T-helper 2 cell treated with Interferon-gamma antibody and Interleukin-4, amounts not matched to agents 5 μg/mL and 100 μg/mL, for 36 hours (primary cell): ENCODE data around the gene PSENEN.
"Not testable (repeated sequence)": the region's sequence is repeated elsewhere in the genome, so short reads cannot be mapped to it uniquely, and the experiment has no call there.

Source experiments
- DNase-seq: peaks from one replicate; pipeline ENCODE4 v3.0.0; 2021; ENCODE audit warnings: low spot score
- H3K27ac Mint-ChIP-seq: one replicate; pipeline ENCODE4 v1.8.0; 2021; ENCODE audit warnings: mild to moderate bottlenecking, mixed read lengths
- H3K27me3 Mint-ChIP-seq: one replicate; pipeline ENCODE4 v1.8.0; 2021; ENCODE audit warnings: low read depth, mixed read lengths
- H3K36me3 Mint-ChIP-seq: one replicate; pipeline ENCODE4 v1.8.0; 2021; ENCODE audit warnings: low read depth, mixed read lengths
- H3K4me1 Mint-ChIP-seq: one replicate; pipeline ENCODE4 v1.8.0; 2021; ENCODE audit warnings: low read depth, mixed read lengths
- H3K4me3 Mint-ChIP-seq: one replicate; pipeline ENCODE4 v1.8.0; 2022; ENCODE audit warnings: mild to moderate bottlenecking, moderate library complexity, mixed read lengths
- H3K9me3 Mint-ChIP-seq: one replicate; pipeline ENCODE4 v1.8.0; 2021; ENCODE audit warnings: mixed read lengths

The PSENEN gene

DNA sequence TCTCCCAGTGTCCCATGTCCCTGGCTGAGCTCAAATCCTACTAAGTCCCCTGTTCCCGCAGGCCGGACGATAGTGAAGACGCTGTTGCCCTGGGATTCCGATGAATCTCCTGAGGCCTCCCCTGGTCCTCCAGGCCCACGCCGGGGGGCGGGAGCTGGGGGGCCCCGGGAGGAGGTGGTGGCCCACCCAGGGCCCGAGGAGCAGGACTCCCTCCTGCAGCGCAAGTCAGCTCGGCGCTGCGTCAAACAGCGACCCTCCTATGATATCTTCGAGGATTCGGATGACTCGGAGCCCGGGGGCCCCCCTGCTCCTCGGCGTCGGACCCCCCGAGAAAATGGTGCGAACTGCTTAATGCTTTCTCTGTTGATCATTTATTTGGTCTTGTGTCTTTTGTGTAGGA is 21.8 kb upstream of the PSENEN start:
- Mint-ChIP-seq H3K9me3 (no peaks in the 10 kb centered on the region), H3K27me3 (no peaks in the 10 kb centered on the region), H3K36me3 (peaks cover 68% of the 10 kb centered on the region), H3K27ac (no peak overlapping the region), H3K4me3 (no peak overlapping the region), H3K4me1 (peaks cover 8% of the 10 kb centered on the region)
- no peak for DNase-seq

DNA sequence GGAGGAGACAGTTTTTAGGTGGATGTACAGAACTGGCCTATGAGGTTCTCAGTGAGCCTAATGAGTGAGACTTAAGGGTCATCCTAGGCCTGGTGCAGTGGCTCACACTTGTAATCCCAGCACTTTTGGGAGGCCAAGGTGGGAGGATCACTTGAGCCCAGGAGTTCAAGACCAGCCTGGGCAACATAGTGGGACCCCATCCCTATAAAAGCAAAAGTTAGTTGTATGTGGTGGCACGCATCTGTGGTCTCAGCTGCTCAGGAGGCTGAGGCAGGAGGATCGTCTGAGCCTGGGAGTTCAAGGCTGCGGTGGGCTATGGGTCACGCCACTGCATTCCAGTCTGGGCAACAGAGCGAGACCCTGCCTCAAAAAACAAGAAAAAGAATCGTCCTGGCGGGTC is 21.3 kb upstream of the PSENEN start:
- not testable (repeated sequence) for H3K9me3 Mint-ChIP-seq, H3K4me3 Mint-ChIP-seq, H3K4me1 Mint-ChIP-seq, H3K27me3 Mint-ChIP-seq, DNase-seq, H3K27ac Mint-ChIP-seq
- peaks cover 68% of the 10 kb centered on the region for H3K36me3 Mint-ChIP-seq

DNA sequence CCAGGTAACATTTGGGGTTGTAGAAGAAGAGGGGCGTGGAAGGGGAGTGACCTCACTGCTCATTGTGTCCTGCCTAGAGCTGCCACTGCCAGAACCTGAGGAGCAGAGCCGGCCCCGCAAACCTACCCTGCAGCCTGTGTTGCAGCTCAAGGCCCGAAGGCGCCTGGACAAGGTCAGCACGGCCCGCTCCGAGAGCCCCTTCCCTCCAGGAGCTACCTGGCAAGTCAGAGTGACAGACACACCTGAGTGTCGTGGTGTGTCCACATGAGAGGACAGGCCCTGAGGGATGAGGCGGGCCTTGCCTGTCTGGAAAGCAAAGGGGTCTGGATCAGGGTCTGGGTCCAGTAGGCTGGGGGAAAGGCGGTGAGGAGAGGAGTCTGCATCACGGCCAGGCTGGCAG is 20.9 kb upstream of the PSENEN start:
- Mint-ChIP-seq H3K36me3 (peaks cover 68% of the 10 kb centered on the region), H3K4me3 (no peak overlapping the region), H3K9me3 (no peaks in the 10 kb centered on the region), H3K27ac (no peak overlapping the region), H3K27me3 (no peaks in the 10 kb centered on the region), H3K4me1 (peaks cover under 1% of the 10 kb centered on the region)
- DNase-seq = no peak

DNA sequence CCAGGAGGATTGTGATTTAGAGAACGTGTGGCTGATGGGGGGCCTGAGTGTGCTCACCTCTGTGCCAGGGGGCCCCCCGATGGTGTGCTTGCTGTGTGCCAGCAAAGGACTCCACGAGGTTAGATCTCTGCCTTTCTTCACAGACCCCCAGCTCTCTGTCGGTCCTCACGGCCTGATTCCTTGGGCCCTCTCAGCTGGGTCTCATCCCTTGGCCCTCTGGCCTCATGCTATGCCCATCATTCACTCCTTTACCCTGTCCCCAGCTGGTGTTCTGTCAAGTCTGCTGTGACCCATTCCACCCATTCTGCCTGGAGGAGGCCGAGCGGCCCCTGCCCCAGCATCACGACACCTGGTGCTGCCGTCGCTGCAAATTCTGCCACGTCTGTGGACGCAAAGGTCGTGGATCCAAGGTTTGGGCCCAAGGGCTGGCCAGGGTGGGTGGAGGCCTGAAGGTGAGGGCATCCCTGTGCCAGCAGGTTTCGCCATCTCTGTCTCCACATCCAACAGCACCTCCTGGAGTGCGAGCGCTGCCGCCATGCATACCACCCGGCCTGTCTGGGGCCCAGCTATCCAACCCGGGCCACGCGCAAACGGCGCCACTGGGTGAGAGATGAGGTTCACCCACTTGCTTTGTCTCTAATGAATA is 20.1 kb upstream of the PSENEN start:
- no peak for DNase-seq
- Mint-ChIP-seq H3K4me1 (no peaks in the 10 kb centered on the region), H3K9me3 (no peaks in the 10 kb centered on the region), H3K4me3 (no peak overlapping the region), H3K36me3 (peaks cover 73% of the 10 kb centered on the region), H3K27me3 (no peaks in the 10 kb centered on the region), H3K27ac (no peak overlapping the region)

DNA sequence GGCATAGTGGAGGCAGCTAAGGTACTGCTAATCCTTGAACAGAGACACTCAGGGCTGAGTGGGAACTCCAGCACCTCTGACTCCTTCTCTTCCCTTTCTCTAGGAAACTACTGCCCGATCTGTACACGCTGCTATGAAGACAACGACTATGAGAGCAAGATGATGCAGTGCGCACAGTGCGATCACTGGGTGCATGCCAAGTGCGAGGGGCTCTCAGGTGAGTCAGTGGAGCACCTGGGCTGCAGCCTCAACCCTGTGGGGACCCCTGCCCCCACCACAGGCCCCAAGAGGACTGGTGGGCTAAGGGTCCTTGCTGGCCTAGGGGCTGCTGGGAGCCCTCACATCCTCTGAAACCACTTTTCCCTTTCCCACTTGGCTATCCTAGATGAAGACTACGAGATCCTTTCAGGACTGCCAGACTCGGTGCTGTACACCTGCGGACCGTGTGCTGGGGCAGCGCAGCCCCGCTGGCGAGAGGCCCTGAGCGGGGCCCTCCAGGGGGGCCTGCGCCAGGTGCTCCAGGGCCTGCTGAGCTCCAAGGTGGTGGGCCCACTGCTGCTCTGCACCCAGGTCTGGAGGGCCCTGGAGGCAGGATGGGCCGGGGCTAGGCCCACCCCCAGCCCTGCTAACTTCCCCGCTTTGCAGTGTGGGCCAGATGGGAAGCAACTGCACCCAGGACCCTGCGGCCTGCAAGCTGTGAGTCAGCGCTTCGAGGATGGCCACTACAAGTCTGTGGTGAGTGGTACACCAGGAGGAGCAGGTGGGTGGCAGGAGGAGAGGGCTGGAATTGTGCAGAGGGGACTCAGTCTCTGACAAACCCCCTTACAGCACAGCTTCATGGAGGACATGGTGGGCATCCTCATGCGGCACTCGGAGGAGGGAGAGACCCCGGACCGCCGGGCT is 18.1 kb upstream of the PSENEN start:
- Mint-ChIP-seq H3K36me3 (peaks cover 78% of the 10 kb centered on the region), H3K27me3 (no peaks in the 10 kb centered on the region), H3K4me1 (no peaks in the 10 kb centered on the region), H3K4me3 (no peak overlapping the region), H3K9me3 (no peaks in the 10 kb centered on the region), H3K27ac (no peak overlapping the region)
- DNase-seq = no peak

DNA sequence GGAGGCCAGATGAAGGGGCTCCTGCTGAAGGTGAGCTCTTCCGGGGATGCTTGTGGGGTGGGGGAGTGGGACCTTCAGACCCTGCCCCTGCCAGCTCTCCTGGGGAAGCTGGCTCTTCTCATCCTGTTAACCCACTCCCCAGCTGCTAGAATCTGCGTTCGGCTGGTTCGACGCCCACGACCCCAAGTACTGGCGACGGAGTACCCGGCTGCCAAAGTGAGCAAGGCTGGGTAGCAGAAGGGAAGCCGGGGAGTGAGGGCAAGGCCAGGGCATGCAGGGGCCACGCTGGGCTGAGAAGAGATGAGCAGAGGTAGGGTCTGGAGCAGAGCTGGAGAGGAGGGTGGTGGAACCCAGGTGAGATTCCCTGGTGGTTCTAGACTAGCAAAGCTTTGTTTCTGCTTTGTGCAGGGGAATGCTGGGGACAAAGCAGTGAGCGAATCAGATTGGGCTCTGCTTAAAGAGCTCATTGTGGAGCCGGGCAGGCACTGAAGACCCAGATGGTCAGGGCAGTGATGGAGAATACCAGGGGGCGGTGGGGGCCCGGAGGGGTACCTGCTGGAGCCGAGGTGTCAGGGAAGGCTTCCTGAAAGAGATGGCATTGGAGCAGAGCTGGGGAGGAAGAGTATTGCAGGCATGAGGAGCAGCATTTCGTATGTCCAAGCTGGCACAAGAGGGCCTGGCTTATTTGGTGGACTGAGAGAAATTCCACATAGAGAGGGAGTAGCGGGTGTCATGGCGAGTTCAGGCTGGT is 17.3 kb upstream of the PSENEN start:
- H3K27me3 Mint-ChIP-seq = no peaks in the 10 kb centered on the region
- H3K4me3 Mint-ChIP-seq = no peak overlapping the region
- no peaks in the 10 kb centered on the region for H3K4me1 Mint-ChIP-seq
- no peak overlapping the region for H3K27ac Mint-ChIP-seq
- no peak for DNase-seq
- H3K9me3 Mint-ChIP-seq = no peaks in the 10 kb centered on the region
- H3K36me3 Mint-ChIP-seq = peaks cover 72% of the 10 kb centered on the region

DNA sequence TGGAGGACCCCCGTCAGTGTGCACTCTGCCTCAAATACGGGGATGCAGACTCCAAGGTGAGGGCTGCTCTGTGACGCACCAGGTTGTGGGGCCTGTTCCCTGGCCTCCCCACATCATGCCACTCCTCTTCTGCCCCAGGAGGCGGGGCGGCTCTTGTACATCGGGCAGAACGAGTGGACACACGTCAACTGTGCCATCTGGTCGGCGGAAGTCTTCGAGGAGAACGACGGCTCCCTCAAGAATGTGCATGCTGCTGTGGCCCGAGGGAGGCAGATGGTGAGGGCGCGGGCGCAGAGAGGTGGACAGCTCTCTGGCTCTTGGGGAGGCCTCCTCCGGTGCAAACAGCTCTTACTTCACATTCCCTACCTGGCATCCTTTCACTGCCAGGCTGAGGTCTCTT is 16.4 kb upstream of the PSENEN start:
- H3K27me3 Mint-ChIP-seq = no peaks in the 10 kb centered on the region
- no peaks in the 10 kb centered on the region for H3K9me3 Mint-ChIP-seq
- peaks cover 68% of the 10 kb centered on the region for H3K36me3 Mint-ChIP-seq
- no peak for DNase-seq
- no peaks in the 10 kb centered on the region for H3K4me1 Mint-ChIP-seq
- H3K4me3 Mint-ChIP-seq = no peak overlapping the region
- H3K27ac Mint-ChIP-seq = no peak overlapping the region

DNA sequence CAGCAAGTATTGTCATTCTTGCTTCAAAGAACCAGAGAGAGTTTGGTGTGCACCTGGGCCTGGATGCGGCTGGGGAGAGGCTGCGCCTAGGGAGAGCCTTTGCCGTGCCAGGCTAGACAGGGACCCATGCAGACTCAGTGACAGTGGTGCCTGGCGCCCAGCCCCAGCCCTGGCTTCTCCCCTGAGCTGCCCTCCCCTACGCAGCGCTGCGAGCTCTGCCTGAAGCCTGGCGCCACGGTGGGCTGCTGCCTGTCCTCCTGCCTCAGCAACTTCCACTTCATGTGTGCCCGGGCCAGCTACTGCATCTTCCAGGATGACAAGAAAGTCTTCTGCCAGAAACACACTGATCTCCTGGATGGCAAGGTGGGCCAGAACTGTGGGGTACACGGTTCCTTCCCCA is 15.7 kb upstream of the PSENEN start:
- Mint-ChIP-seq H3K36me3 (peaks cover 70% of the 10 kb centered on the region), H3K27ac (no peak overlapping the region), H3K4me3 (no peak overlapping the region), H3K27me3 (no peaks in the 10 kb centered on the region), H3K9me3 (no peaks in the 10 kb centered on the region), H3K4me1 (no peaks in the 10 kb centered on the region)
- no peak for DNase-seq

DNA sequence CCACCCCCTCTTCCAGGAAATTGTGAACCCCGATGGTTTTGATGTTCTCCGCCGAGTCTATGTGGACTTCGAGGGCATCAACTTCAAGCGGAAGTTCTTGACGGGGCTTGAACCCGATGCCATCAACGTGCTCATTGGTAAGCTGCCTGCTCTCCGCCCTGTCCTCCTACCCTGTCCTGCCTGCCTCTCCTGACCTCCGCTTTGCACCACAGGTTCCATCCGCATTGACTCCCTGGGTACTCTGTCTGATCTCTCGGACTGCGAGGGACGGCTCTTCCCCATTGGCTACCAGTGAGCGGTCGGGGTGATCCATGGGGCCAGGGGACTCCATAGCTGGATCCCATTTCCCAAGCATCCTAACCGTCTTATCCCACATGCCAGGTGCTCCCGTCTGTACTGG is 15.1 kb upstream of the PSENEN start:
- H3K36me3 Mint-ChIP-seq = peaks cover 68% of the 10 kb centered on the region
- H3K4me1 Mint-ChIP-seq = no peaks in the 10 kb centered on the region
- H3K27ac Mint-ChIP-seq = no peak overlapping the region
- DNase-seq = no peak
- H3K4me3 Mint-ChIP-seq = no peak overlapping the region
- H3K9me3 Mint-ChIP-seq = no peaks in the 10 kb centered on the region
- H3K27me3 Mint-ChIP-seq = no peaks in the 10 kb centered on the region

DNA sequence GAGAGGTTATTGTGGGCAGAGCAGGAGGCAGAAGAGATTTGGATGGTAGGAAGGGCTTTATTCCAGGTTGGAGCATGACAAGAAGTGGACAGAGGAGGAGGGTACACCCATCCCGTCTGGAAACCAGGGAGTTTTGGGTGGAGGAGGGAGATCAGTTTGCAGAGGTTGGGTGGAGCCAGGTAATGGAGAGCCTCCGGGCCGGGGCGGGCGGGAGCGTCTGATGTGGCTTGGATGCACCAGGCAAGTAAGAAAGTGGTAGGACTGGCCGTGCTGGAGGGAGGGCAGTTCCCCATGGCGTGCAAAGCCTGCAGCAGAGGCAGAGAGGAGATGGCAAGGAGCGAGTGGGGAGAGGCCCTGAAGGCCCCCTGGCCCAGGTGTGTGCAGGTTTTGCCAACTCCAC is 14.1 kb upstream of the PSENEN start:
- no peaks in the 10 kb centered on the region for H3K9me3 Mint-ChIP-seq
- H3K36me3 Mint-ChIP-seq = peaks cover 63% of the 10 kb centered on the region
- no peak for DNase-seq
- H3K27me3 Mint-ChIP-seq = no peaks in the 10 kb centered on the region
- no peaks in the 10 kb centered on the region for H3K4me1 Mint-ChIP-seq
- no peak overlapping the region for H3K4me3 Mint-ChIP-seq
- no peak overlapping the region for H3K27ac Mint-ChIP-seq

DNA sequence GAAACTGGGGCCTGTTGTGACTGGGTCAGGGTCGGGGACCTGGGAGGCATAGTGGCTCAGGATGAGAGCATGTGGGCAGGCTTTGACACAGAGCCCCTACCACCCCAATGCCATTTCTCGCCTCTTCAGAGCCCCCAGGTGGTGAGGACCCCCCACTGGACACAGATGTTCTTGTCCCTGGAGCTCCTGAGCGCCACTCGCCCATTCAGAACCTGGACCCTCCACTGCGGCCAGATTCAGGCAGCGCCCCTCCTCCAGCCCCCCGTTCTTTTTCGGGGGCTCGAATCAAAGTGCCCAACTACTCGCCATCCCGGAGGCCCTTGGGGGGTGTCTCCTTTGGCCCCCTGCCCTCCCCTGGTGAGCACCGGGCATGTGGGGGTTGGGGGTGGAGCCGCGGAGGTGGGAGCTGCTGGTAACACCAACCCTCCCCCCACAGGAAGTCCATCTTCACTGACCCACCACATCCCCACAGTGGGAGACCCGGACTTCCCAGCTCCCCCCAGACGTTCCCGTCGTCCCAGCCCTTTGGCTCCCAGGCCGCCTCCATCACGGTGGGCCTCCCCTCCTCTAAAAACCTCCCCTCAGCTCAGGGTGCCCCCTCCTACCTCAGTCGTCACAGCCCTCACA is 13.6 kb upstream of the PSENEN start:
- peaks cover 3% of the 10 kb centered on the region for H3K4me1 Mint-ChIP-seq
- no peak overlapping the region for H3K27ac Mint-ChIP-seq
- no peaks in the 10 kb centered on the region for H3K27me3 Mint-ChIP-seq
- DNase-seq = no peak
- no peak overlapping the region for H3K4me3 Mint-ChIP-seq
- H3K9me3 Mint-ChIP-seq = no peaks in the 10 kb centered on the region
- H3K36me3 Mint-ChIP-seq = peaks cover 67% of the 10 kb centered on the region

DNA sequence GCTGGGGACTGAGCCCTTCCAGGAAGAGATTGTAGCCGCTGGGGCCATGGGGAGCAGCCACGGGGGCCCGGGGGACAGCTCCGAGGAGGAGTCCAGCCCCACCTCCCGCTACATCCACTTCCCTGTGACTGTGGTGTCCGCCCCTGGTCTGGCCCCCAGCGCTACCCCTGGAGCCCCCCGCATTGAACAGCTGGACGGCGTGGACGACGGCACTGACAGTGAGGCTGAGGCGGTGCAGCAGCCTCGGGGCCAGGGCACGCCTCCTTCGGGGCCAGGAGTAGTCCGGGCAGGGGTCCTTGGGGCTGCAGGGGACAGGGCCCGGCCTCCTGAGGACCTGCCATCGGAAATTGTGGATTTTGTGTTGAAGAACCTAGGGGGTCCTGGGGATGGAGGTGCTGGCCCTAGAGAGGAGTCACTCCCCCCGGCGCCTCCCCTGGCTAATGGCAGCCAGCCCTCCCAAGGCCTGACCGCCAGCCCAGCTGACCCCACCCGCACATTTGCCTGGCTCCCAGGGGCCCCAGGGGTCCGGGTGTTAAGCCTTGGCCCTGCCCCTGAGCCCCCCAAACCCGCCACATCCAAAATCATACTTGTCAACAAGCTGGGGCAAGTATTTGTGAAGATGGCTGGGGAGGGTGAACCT is 12.8 kb upstream of the PSENEN start:
- no peak for DNase-seq
- peaks cover 7% of the 10 kb centered on the region for H3K4me1 Mint-ChIP-seq
- H3K4me3 Mint-ChIP-seq = no peak overlapping the region
- H3K27me3 Mint-ChIP-seq = no peaks in the 10 kb centered on the region
- H3K36me3 Mint-ChIP-seq = peaks cover 67% of the 10 kb centered on the region
- H3K27ac Mint-ChIP-seq = no peak overlapping the region
- no peaks in the 10 kb centered on the region for H3K9me3 Mint-ChIP-seq

DNA sequence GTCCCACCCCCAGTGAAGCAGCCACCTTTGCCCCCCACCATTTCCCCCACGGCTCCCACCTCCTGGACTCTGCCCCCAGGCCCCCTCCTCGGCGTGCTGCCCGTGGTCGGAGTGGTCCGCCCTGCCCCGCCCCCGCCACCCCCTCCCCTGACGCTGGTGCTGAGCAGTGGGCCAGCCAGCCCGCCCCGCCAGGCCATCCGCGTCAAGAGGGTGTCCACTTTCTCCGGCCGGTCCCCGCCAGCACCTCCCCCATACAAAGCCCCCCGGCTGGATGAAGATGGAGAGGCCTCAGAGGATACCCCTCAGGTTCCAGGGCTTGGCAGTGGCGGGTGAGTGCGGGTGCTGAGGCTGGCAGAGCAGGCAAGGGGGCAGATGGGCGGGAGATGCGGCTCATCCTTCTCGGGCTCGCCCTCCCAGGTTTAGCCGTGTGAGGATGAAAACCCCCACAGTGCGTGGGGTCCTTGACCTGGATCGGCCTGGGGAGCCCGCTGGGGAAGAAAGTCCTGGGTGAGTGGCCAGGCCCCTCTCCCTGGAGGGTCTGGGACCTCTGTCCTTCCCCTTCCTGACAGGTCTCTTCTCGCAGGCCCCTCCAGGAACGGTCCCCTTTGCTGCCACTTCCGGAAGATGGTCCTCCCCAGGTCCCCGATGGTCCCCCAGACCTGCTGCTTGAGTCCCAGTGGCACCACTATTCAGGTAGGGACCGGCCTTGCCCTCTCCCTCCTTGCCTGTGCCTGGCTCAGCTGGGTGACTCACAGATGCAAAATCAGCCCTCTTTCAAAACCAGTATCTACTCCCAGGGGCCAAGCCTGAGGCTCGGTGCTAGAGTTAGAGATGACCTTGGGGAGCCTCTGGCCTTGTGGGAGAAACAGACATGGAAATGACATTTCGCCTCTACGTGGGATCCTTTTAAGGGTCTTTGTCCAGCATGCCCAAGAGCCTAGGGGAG is 12.0 kb upstream of the PSENEN start:
- Mint-ChIP-seq H3K4me1 (peaks cover 7% of the 10 kb centered on the region), H3K27me3 (no peaks in the 10 kb centered on the region), H3K4me3 (no peak overlapping the region), H3K27ac (no peak overlapping the region), H3K9me3 (no peaks in the 10 kb centered on the region), H3K36me3 (peaks cover 65% of the 10 kb centered on the region)
- DNase-seq = no peak
